ENCODE data around the gene EML4. TPM values are rescaled to one million over a fixed set of nuclear protein-coding genes. Genes with fewer than 3 reads are reported as not detected.
"Not testable (repeated sequence)": the region's sequence is repeated elsewhere in the genome, so short reads cannot be mapped to it uniquely, and the experiment has no call there.

EML4 gene
- total RNA-seq, 1 donor from 2014 or later, result 56.7 TPM

DNA sequence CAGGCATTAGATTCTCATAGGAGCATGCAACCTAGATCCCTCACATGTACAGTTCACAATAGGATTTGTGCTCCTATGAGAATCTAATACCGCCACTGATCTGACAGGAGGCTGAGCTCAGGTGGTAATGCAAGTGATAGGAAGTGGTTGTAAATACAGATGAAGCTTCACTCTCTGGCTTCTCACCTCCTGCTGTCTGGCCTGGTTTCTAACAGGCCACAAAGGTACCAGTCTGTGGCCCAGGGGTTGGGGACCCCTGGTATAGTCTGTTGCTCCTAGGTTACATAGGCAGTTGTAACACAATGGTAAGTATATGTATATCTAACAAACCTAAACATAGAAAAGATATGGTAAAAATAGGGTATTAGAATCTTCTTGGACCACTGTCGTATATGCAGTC lies 81.8 kb downstream of the EML4 start:
- H3K36me3 Mint-ChIP-seq (ENCODE audit: low read depth), result peaks cover 34% of the 10 kb centered on the region
- intact Hi-C loops (cut with micrococcal nuclease), result loop anchor here (5.0 kb wide), 1 partner anchor 46 kb away; no protein-coding TSS in a partner anchor
- no peak overlapping the region for H3K27ac Mint-ChIP-seq
- H3K27me3 Mint-ChIP-seq (ENCODE audit: insufficient read depth), result no peaks in the 10 kb centered on the region
- no peak for DNase-seq (ENCODE audit: low spot score)
- H3K4me3 Mint-ChIP-seq, result no peak overlapping the region
- no peaks in the 10 kb centered on the region for H3K9me3 Mint-ChIP-seq
- H3K4me1 Mint-ChIP-seq (ENCODE audit: low read depth), result peaks cover 38% of the 10 kb centered on the region

DNA sequence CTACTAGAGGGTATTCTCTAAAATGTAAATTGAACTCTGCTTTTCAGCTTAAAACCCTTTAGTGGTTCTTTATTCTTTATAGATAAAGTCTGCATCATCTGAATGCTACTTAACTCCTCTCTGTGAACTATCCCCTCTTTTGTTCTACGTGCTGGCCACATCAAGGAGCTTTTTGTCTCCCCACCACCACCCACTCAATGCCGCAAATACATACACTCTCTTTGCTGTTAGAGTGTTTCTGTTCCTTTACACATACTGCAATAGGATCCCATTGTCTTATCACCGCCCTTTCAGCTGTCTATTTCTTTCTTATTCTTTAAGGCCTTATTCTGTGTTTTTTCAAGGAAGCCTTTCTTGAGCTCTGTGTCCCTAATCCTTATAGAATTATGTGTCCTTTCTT lies 83.3 kb downstream of the EML4 start:
- Mint-ChIP-seq H3K4me1 (ENCODE audit: low read depth) (peaks cover 54% of the 10 kb centered on the region), H3K27me3 (ENCODE audit: insufficient read depth) (no peaks in the 10 kb centered on the region), H3K27ac (no peak overlapping the region), H3K9me3 (no peaks in the 10 kb centered on the region), H3K36me3 (ENCODE audit: low read depth) (peaks cover 28% of the 10 kb centered on the region), H3K4me3 (no peak overlapping the region)
- no peak for DNase-seq (ENCODE audit: low spot score)
- intact Hi-C loops (cut with micrococcal nuclease), result loop anchor here (5.0 kb wide), 1 partner anchor 45 kb away; no protein-coding TSS in a partner anchor

DNA sequence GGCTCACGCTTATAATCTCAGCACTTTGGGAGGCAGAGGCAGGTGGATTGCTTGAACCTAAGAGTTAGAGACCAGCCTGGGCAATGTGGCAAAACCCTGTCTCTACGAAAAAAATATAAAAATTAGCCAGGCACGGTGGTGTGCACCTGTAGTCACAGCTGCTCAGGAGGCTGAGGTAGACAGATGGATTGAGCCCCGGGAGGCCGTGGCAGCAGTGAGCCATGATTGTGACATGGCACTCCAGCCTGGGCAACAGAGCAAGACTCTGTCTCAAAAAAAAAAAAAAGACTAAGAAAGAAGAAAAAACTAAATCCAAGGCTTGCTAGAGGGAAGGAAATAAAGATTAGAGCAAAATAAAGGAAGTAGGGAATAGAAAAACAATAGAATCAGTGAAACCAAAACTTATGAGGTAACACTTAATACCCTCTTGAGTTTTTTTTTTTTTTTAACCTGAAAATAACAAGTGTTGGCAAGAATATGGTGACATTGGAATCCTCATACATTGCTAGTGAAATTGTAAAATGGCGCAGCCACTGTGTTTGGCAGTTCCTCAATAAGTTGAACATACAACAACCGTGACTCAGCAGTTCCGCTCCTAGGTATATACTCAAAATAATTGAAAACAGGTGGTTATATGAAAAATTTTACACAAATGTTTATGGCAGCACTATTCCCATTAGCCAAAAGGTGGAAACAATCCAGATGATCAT lies 85.2 kb downstream of the EML4 start:
- DNase-seq (ENCODE audit: low spot score), result no peak
- H3K9me3 Mint-ChIP-seq, result no peaks in the 10 kb centered on the region
- H3K36me3 Mint-ChIP-seq (ENCODE audit: low read depth), result peaks cover 35% of the 10 kb centered on the region
- intact Hi-C loops (cut with micrococcal nuclease), result loop anchor here (5.0 kb wide), 1 partner anchor 43 kb away; no protein-coding TSS in a partner anchor
- no peak overlapping the region for H3K4me3 Mint-ChIP-seq
- no peak overlapping the region for H3K27ac Mint-ChIP-seq
- peaks cover 60% of the 10 kb centered on the region for H3K4me1 Mint-ChIP-seq (ENCODE audit: low read depth)
- H3K27me3 Mint-ChIP-seq (ENCODE audit: insufficient read depth), result no peaks in the 10 kb centered on the region

DNA sequence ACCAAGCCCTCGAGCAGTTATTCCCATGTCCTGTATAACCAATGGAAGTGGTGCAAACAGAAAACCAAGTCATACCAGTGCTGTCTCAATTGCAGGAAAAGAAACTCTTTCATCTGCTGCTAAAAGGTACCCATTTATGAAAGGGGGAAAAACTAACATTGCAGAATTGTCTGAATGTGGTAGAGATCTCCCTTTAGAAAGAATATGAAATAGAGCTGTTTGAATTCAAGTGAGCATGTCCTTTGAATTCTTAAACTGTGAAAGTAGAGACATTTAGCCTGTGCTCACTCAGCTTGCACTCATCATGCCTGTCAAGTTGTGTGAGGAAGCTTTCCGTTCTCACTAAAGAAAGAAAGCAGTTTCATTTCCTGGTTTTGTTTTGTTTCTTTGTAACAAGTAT lies 87.4 kb downstream of the EML4 start:
- Mint-ChIP-seq H3K4me1 (ENCODE audit: low read depth) (peaks cover 55% of the 10 kb centered on the region), H3K27ac (peak overlapping the region; percentile 37)

DNA sequence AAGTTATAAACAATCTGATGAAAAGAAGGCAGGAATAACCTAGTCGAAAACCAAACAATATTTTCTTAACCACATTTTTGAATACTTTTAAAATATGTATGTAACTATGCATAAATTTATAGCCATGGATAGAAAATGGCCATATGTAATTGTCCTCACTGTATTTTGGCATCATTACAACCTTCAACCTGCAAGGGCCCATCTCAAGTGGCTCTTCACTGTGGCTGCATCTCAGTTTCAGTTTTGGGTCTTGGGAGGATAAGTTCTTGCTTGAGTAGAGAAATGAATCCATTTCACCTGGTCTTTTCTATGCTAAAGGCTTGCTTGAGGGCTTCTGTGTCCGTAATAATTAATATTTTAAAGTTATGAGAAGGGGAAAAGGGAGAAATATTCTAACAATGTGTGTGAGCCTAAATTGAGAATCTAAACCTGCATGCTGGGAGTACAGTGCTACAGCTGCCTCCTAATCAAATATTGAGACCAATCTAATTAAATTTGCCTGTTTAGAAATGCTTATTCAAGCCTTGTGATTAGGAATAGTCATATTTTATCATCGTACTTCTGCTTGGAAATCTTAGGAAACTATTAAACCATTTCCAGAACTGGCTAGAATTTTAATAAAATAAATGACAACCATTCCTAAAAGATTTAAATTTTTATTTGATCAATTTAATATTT lies 92.5 kb downstream of the EML4 start:
- DNase-seq (ENCODE audit: low spot score), result no peak
- intact Hi-C loops (cut with micrococcal nuclease), result no loop called here
- Mint-ChIP-seq H3K4me1 (ENCODE audit: low read depth) (peaks cover 14% of the 10 kb centered on the region), H3K4me3 (no peak overlapping the region), H3K9me3 (no peaks in the 10 kb centered on the region), H3K36me3 (ENCODE audit: low read depth) (peaks cover 21% of the 10 kb centered on the region), H3K27me3 (ENCODE audit: insufficient read depth) (no peaks in the 10 kb centered on the region), H3K27ac (no peak overlapping the region)

More for the DNA sequence above, 87.4 kb downstream of the EML4 start:
- intact Hi-C loops (cut with micrococcal nuclease), result no loop called here
- Mint-ChIP-seq H3K4me3 (peak overlapping the region; percentile 20), H3K36me3 (ENCODE audit: low read depth) (peaks cover 34% of the 10 kb centered on the region), H3K9me3 (no peaks in the 10 kb centered on the region), H3K27me3 (ENCODE audit: insufficient read depth) (no peaks in the 10 kb centered on the region)
- DNase-seq (ENCODE audit: low spot score), result no peak

DNA sequence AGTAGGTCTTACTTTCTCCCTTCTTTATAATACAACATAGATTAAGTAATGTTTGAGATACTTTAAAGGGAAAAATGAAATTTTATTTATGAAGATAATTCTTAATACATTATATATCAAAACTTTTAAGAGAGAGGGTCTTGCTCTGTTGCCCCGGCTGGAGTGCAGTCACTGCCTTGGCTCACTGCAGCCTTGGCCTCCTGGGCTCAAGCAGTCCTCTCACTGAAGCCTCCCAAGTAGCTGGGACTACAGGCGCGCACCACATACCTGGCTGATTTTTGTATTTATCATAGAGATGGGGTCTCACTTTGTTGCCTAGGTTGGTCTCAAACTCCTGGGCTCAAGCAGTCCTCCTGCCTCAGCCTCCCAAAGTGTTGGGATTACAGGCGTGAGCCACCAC lies 97.1 kb downstream of the EML4 start:
- intact Hi-C loops (cut with micrococcal nuclease), result no loop called here
- Mint-ChIP-seq H3K4me3 (no peak overlapping the region), H3K27ac (no peak overlapping the region), H3K36me3 (ENCODE audit: low read depth) (peaks cover 12% of the 10 kb centered on the region), H3K4me1 (ENCODE audit: low read depth) (peaks cover 16% of the 10 kb centered on the region), H3K9me3 (no peaks in the 10 kb centered on the region), H3K27me3 (ENCODE audit: insufficient read depth) (no peaks in the 10 kb centered on the region)
- no peak for DNase-seq (ENCODE audit: low spot score)

DNA sequence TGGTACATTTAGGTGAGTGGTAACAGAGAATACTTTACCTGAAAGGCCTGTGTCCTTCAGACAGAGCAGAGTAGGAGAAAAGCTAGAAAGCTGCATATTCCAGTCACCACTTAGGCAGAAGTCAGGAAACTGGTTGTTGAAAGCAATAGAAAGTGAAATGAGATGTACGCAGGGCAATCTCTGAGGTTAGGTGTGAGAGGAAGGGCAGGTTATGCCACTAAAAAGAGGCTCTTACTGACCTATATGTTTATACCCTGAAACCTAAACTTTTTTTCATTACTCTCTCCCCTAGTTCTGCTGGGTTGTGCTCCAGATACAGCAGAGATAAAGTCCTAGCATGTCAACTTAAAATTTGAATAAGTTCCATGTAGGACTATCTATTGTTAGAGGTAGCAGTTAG lies 98.4 kb downstream of the EML4 start:
- Mint-ChIP-seq H3K27ac (peak overlapping the region; percentile 45), H3K9me3 (no peaks in the 10 kb centered on the region), H3K4me1 (ENCODE audit: low read depth) (peaks cover 16% of the 10 kb centered on the region), H3K36me3 (ENCODE audit: low read depth) (peaks cover 6% of the 10 kb centered on the region), H3K4me3 (no peak overlapping the region), H3K27me3 (ENCODE audit: insufficient read depth) (no peaks in the 10 kb centered on the region)
- no peak for DNase-seq (ENCODE audit: low spot score)
- intact Hi-C loops (cut with micrococcal nuclease), result no loop called here

DNA sequence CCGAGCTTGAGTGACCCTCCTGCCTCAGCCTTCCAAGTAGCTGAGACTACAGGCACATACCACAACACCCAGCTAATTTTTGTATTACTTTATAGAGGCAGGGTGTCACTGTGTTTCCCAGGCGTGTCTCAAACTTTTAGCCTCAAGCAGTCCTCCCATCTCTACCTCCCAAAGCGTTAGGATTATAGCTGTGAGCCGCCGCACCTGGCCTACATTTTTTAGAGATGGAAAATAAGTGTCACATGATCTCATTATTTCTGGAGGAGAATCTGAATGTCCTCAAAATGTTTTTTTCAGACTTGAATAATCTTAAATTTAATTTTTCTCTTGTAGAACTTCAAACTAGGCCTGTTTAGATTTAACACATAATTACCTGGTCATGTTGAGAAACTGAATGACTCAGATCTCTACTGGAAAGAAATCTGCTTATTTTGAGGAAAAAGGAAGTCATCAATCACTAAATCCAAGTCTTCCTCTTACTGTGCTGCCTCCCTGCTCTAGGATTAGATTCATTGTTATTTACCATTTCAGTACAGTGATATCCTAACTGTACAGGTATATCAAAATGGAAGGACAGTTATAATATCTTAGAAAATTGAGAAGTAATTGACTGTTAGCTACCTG lies 99.5 kb downstream of the EML4 start:
- no peaks in the 10 kb centered on the region for H3K27me3 Mint-ChIP-seq (ENCODE audit: insufficient read depth)
- intact Hi-C loops (cut with micrococcal nuclease), result no loop called here
- no peak overlapping the region for H3K27ac Mint-ChIP-seq
- no peak overlapping the region for H3K4me3 Mint-ChIP-seq
- peaks cover 6% of the 10 kb centered on the region for H3K36me3 Mint-ChIP-seq (ENCODE audit: low read depth)
- peaks cover 16% of the 10 kb centered on the region for H3K4me1 Mint-ChIP-seq (ENCODE audit: low read depth)
- no peaks in the 10 kb centered on the region for H3K9me3 Mint-ChIP-seq
- no peak for DNase-seq (ENCODE audit: low spot score)

DNA sequence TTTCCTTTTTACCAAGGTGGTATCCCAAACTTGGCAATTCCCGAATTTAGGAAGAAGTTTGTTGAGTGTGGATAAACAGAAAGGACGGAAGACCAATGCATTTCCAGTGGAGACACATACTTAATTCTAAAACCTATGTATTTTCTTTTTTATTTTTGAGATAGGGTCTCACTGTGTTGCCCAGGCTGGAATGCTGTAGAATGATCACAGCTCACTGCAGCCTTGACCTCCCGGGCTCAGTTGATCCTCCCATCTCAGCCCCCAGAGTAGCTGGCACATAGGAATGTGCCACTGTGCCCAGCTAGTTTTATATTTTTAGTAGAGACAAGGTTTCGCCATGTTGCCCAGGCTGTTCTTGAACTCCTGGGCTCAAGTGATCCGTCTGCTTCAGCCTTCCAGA lies 101.6 kb downstream of the EML4 start:
- Mint-ChIP-seq H3K27ac (no peak overlapping the region), H3K4me3 (no peak overlapping the region), H3K9me3 (no peaks in the 10 kb centered on the region), H3K4me1 (ENCODE audit: low read depth) (peaks cover 16% of the 10 kb centered on the region), H3K27me3 (ENCODE audit: insufficient read depth) (no peaks in the 10 kb centered on the region), H3K36me3 (ENCODE audit: low read depth) (peaks cover 9% of the 10 kb centered on the region)
- intact Hi-C loops (cut with micrococcal nuclease), result no loop called here
- no peak for DNase-seq (ENCODE audit: low spot score)

DNA sequence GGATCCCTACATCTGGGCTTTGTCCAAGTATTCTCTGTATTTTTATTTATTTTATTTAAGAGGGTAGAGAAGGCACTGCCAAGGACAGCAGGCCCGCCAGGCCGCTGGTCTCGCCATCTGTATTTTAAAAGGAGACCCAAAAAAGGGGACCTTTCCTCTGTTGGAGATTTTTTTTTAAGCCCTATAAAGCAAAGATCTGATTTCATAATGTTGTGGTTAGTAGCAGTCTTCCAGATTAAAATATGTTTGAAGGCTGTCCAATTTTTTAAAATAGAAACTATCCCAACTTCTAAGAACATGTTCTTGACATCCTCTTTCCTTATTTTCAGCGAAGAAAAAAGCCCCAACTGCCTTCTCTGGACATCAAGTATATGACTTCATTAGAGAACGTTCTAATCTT lies 102.1 kb downstream of the EML4 start:
- Mint-ChIP-seq H3K36me3 (ENCODE audit: low read depth) (peaks cover 11% of the 10 kb centered on the region), H3K4me1 (ENCODE audit: low read depth) (peaks cover 16% of the 10 kb centered on the region)
- H3K27me3 Mint-ChIP-seq (ENCODE audit: insufficient read depth); DNase-seq (ENCODE audit: low spot score); intact Hi-C loops (cut with micrococcal nuclease); H3K4me3 Mint-ChIP-seq; H3K9me3 Mint-ChIP-seq; H3K27ac Mint-ChIP-seq: not testable (repeated sequence)

DNA sequence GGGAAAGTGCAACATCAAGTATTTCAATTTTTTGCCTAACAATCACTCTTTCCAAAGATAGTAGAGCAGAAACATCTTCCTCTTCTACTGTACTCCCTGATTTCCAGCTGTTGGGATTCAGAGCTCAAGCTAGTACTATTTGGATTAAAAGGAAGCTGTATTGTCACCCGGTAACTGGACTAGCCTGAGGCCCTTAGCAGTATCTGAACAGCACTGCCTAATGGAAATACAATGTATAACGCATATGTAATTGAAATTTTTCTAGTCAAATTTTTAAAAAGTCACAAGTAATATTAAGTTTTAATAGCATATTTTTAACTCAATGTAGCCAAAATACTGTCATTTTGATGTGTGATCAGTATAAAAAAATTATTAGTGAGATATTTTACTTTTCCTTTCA lies 105.7 kb downstream of the EML4 start:
- H3K27ac Mint-ChIP-seq, result no peak overlapping the region
- H3K27me3 Mint-ChIP-seq (ENCODE audit: insufficient read depth), result no peaks in the 10 kb centered on the region
- no peak for DNase-seq (ENCODE audit: low spot score)
- no peaks in the 10 kb centered on the region for H3K9me3 Mint-ChIP-seq
- no peak overlapping the region for H3K4me3 Mint-ChIP-seq
- H3K4me1 Mint-ChIP-seq (ENCODE audit: low read depth), result no peaks in the 10 kb centered on the region
- intact Hi-C loops (cut with micrococcal nuclease), result no loop called here
- H3K36me3 Mint-ChIP-seq (ENCODE audit: low read depth), result peaks cover 19% of the 10 kb centered on the region

DNA sequence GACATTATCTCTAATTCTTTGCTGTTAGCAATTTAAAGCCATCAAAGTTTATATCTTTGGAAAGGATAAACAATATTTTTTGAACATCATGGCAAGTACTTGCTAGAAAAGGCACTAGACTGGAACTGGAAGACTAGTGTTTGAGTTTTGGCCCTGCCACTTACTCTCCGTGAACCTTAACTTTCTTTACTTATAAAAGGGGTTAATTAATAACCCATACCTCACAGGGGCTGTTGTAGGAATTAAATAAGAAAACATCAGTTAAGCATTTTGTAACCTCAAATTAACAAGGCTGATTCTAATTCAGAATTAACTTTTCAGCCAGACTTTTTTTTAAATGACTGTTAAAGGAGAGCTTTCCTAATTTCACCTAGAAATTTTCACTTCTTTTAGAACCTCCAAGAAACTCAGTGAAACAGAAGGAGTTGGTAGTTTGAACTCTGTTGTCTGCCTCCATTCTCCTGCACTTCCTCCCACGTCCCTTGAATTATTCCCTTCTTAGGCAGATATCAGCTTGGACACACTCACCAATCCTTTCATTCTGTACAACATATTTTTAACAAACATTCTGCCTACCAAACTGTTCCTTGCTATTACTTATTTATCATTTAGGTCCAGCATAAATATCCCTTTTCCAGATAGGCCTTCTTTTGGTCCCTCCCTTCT lies 112.4 kb downstream of the EML4 start:
- H3K36me3 Mint-ChIP-seq (ENCODE audit: low read depth), result peaks cover 29% of the 10 kb centered on the region
- intact Hi-C loops (cut with micrococcal nuclease), result no loop called here
- no peaks in the 10 kb centered on the region for H3K27me3 Mint-ChIP-seq (ENCODE audit: insufficient read depth)
- peaks cover 7% of the 10 kb centered on the region for H3K4me1 Mint-ChIP-seq (ENCODE audit: low read depth)
- H3K27ac Mint-ChIP-seq, result no peak overlapping the region
- no peak for DNase-seq (ENCODE audit: low spot score)
- no peaks in the 10 kb centered on the region for H3K9me3 Mint-ChIP-seq
- H3K4me3 Mint-ChIP-seq, result no peak overlapping the region

DNA sequence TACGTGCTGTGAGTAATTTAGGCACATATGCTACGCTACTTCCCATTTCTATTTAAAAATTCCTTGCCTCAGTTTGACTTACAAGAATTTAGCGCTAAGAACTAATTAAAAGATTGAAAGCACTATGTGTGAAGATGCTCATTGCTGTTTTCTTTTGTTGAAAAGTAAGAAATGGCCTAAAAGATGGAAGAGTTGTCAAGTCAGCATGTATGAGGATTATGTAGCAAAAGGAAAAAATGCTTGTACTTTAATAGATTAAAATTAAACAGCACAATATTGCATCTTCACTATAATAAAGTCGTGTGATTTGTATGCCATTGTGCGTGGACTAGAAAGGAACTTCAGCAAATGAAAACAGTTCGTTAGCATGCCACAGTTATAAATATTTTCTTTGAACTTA lies 114.9 kb downstream of the EML4 start:
- Mint-ChIP-seq H3K4me3 (no peak overlapping the region), H3K36me3 (ENCODE audit: low read depth) (peaks cover 28% of the 10 kb centered on the region), H3K27me3 (ENCODE audit: insufficient read depth) (no peaks in the 10 kb centered on the region), H3K27ac (no peak overlapping the region), H3K4me1 (ENCODE audit: low read depth) (peaks cover 29% of the 10 kb centered on the region), H3K9me3 (no peaks in the 10 kb centered on the region)
- intact Hi-C loops (cut with micrococcal nuclease), result no loop called here
- DNase-seq (ENCODE audit: low spot score), result no peak
